Suprapubic skin (tissue), 4 donors: ENCODE data around the gene MYH7.

Experiments used
- CTCF ChIP-seq, 2 donors: fragments of 200-600 bp in 1 of 2; fragments of 450-650 bp in 1 of 2; sonication (generic) in 1 of 2; IDR thresholded peaks; one replicate each; pipeline ENCODE4 v1.5.1; 2016 to 2019; ENCODE audit warnings: antibody characterized with exemption in 2 of 2, mild to moderate bottlenecking in 1 of 2, moderate library complexity in 1 of 2
- EP300 ChIP-seq: sonication (generic); formaldehyde crosslinking; IDR thresholded peaks from one replicate; pipeline ENCODE4 v1.6.1; 2017; ENCODE audit warnings: antibody characterized with exemption
- POLR2A ChIP-seq, 2 donors: fragments of 450-650 bp; IDR thresholded peaks; one replicate each; pipeline ENCODE4 v1.6.1; 2017; ENCODE audit warnings: antibody characterized with exemption in 2 of 2, mild to moderate bottlenecking in 2 of 2, moderate library complexity in 2 of 2
- POLR2AphosphoS5 ChIP-seq, 3 donors: sonication (generic); formaldehyde crosslinking; IDR thresholded peaks; one replicate each; pipeline ENCODE4 v1.6.1; 2017; ENCODE audit warnings: antibody characterized with exemption in 3 of 3

GRCh38 chr14:23404331-23404900 is 31.0 kb downstream of the MYH7 start:
- TF ChIP-seq POLR2A (IDR thresholded peaks at IDR 0.05) (no peak), CTCF (IDR thresholded peaks at IDR 0.05) (no peak), POLR2AphosphoS5 (IDR thresholded peaks at IDR 0.05) (no peak), EP300 (no peak)
